Right hindlimb (tissue), 1 donor: ENCODE results near the gene SCARB2.

ENCODE experiments used
- DNase-seq: peaks from one replicate; pipeline ENCODE4 v3.0.0-alpha.2; 2018

The SCARB2 gene

DNA sequence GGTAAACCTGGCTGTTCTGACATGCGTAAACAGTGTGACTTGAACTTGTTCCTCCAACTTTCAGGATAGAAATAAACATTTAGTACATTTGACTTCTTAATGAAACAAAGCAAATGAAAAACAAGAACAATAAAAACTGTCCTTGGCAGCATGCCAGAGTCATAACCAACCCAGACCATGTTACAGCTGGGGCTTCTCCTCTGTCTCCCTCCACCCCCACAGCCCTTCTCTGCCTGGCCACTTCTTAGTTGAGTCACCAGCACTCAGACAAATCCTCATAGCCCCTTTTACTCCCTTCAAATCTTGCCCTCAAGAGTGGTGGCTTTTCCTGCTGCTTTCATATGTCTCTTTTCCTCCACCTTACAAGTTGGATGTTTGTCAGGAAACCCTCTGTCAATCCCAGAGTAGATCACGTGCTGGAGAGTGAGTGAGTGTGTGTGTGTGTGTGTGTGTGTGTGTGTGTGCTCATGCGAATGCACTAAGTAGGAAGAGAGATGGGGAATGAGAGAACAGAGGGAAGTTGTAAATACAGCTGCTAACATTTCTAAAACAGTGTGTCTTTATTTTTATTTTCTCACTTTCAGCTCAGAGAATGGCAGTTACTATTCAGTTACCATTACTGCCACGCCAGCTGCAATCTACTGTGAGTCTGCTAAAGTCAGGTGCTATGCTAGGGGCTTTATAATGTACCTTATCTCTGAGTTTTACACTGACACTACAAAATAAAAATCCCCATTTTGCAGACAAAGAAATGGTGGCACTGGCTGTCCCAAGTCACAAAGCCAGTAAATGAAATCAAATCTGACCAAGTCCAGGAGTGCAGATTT, 15.0 kb downstream of the SCARB2 start:
- DNase-seq = peak; percentile 67

DNA sequence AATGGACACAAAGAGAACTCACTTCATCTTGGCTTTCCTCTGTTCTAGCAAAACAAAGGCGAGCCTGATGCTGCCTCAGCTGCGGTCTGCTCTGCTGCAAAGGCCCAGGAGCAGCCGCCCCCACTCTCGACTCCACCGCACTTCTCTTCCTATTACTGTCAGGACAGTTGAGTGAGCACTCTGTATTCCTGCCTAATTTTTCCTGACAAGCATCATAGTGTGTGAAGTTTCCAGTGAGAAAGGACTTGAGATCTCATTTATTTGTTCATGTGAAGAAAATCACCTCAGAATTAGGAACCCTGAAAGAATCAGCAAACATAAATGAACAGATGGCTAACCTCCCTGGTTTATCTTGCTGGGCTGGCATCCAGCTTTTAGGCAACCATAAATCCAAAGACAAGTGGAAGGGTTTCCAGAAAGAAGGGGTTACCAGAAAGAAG, 15.6 kb downstream of the SCARB2 start:
- DNase-seq = peak; percentile 64

DNA sequence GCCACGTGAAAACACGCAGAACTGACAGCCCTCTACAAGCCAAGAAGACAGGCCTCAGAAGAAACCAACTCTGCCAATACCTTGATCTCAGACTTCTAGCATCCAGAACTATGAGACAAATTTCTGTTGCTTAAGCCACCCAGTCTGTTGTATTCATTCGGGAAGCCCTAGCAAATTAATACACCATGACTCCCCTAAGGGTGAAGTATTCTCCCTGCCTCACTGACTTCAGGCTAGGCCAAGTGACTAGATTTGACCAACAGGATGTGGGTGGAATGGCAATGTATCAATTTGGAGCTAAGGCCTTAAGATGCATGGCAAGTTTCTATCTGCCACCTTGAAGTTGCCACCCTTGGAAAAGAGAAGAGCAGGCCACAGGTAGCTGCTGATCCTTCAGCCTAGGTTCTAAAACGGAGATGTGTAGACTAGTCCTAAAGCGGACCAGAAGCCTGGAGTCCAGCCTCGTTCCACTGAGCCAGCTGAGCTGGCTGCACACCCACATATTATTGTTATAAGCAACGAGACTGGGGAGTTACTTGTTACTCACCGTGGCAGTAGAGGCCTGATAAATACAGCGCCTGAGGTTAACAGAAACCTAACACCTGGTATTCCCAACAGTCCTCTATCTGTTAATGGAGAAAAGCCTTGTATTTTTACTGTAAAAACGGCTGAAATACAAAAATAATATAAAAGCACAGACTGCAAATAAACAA, 16.4 kb downstream of the SCARB2 start:
- no peak for DNase-seq

DNA sequence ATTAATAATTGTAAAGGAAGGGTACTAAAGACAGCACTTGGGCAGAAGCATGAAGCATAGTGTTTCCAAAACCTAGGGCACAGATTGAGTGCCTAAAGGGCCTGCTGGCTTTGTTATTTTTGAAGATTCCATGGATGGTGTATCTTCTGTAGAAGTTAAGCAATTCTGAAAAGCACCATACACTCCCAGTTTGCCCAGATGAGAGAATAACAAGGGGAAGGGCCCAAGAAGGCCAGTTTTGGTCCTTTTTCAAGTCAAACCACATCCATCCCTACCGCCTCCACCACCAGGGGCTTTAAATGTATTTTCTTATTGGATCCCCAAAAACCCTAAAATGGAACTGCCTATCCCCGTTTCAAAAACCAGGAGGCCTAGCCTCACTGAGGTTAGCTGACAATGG, 17.2 kb downstream of the SCARB2 start:
- no peak for DNase-seq

DNA sequence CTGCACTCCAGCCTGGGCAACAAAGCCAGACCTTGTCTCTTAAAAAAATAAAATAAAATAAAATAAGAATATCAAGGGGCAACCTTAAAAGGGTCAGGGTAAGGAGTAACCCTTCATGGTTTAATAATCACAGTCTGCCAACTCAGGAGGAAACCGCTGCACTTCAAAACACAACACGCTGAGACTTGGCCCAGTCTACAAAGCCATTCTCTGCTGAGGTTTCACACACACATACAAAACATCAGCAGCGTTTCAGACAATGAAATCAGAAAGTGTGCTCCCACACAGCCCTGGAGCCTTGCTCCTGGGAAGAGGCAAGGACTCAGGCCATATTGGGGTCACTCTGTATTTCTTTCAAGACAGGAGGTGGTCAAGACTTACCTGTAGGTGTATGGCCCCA, 18.3 kb downstream of the SCARB2 start:
- no peak for DNase-seq

DNA sequence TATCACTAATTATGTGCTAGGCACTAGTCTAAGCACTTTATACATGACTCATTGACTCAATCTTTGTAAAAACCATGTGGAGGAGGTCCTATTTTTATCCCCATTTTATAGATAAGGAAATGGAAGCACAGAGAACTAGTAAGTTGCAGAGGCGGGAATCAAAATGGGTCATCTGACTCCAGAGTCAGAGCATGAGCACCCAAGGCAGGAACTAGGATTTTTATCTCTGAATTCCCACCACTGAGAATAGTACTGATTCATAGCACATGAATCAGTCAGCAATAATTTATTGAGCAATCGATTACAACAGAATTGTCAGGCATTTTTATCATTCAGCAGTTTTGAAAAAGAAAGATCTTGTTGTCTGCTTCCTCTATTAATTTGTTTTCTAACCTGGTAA, 19.3 kb downstream of the SCARB2 start:
- DNase-seq = no peak

DNA sequence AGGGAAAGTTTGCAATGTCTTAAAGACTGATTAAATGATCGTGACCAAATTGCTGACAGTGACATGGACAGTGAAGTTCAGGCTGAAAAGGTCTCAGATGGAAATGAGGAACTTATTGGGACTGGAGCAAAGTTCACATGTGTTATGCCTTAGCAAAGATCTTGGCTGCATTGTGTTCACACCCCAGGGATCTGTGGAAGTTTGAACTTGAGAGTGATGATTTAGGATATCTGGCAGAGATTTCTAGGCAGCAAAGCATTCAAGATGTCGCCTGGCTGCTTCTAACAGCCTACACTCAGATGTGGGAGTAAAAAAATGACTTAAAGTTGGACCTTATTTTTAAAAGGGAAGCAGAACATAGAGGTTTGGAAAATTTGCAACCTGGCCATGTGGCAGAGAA, 21.4 kb downstream of the SCARB2 start:
- DNase-seq = no peak

DNA sequence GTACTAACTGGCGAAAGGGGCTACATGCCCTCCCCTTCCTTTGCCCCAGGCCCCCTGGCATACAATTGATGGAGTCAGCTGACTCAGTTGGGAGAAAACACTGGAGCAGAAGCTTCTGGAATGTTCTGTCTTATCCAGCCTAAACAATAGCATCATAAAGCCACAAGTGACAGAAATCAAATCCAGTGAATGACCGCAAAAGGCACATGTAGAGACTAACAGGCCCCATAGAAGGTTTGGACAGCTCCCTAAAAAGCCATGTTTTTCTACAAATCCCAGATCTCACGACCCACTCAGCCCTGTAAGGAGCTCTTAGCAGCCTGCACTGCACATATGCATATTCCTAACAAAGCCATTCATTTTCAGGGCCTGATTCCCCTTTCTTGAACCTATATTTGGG, 25.1 kb downstream of the SCARB2 start:
- DNase-seq = no peak

DNA sequence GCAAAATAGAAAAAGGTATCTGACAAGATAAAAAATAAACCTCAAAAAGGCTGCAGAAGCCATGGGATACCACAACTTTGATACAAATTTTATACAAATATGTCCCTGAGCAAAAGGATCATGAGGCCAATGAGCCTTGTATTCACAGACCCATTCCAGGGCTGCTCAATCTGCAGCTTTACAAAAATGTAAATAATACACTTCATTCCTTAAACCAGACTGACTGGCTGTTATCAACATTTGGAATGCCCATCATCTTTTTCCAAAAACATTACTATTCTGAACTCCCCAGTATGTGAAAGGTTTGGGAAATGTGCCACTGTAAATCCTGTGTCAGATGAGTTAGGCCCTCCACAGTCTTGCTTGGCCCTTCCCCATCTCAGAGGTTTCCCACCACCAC, 25.5 kb downstream of the SCARB2 start:
- DNase-seq = no peak

DNA sequence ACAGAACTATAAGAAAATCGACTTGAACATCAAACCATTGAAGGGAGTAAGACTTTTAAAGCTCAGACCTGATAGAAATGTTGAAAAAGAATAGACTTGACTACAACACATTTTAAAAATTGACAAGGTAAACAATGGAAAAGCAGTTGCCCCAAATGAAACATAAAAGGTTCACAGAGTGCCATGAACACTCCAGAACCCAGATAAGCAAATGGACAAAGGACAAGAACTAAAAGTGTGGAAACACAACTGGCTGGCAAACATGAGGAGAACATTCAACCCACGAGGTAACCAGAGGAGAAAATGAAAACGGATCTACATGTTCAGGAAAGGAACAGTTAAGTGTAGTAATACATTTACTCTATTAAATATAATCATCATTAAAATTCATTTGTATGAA, 26.5 kb downstream of the SCARB2 start:
- no peak for DNase-seq

DNA sequence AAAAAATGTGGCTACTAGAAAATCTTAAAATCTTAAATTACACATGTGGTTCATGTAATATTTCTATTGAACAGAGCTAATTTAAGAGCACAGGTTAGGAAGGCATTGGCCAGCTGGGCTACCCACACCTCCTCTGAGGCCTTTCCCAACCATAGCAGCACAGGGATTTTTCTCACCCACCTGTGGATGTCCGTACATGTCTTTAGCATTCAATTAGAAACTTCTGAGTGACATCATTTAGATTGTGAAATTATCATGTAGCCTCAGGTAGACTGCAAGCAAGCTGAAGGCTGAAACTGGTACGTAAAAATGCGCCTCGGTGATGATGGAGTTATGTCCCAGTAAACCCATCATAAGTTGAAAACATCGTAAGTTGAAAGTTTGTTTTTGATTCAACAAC, 31.2 kb downstream of the SCARB2 start:
- no peak for DNase-seq

DNA sequence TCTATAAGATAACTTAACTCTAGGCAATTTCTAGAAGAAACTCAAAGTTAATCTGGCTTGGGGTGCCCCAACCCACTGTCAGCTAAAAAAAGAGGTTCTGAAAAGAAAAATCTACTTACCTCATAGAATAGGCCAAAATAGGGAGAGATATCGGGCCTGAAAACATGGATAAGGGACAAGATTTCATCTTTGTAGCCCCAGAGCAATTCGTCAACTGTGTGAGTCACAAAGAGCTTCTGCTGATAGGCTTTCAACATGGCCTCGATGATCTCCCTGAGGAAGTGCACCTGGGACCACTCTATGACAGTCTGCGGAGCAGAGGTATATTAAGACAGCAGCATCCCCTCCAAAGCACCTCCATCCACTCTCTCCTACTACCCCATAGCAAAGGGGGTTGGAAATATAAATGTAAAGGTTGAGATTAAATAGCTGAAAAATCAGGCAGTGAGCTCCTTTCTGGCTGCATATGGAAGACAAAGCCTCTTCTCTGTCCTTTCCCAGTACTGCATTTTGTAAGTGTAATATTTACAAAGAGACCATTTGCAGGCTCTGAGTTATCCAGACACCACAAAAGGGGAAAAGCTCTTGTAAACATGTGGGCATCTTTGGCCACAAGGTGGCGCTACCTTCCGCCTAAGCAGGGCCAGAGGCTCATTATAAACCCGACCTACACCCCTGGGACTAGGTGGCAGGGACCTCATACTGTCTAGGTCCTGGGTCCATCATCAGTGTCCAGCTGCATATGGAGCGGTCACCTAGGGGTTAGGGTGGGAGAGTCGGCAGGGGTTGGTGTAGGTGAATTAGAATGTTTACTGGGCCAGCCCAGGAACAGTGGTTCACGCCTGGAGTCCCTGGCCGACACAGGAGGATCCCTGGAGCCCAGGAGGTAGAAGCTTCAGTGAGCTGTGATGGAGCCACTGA, 34.0 kb downstream of the SCARB2 start:
- peak; percentile 67 for DNase-seq

DNA sequence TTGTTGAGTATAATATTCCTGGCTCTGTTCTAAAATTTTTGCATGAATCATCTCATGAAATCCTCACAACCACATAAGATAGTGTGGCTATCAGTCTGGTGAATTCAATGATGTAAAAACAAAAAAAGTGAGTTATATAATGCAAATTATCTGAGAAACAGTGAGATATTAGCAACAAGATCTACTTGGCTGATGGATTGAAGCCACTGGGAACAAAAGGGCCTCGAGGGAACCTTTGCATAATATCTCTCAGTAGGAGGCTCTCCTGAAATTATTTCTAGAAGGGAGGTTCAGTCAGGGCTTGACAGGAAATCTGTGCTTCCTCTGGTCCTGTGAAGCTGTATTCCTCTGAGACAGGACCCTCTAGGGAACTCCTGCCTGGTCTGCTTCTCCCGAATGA, 35.3 kb downstream of the SCARB2 start:
- no peak for DNase-seq

DNA sequence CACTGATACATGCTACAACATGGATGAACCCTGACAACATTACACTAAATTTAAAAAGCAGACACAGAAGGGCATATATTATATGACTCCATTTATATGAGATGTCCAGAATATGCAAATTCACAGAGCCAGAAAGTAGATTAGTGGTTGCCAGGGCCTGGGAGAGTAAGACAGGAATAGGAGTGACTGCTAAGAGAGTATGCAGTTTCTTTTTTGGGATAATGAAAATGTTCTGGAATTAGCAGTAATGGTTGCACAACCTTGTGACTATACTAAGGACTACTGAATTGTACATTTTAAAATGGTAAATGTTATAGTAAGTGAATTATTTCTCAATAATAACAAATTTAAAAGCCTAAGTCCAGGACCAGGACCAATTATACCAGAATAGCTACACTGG, 35.9 kb downstream of the SCARB2 start:
- DNase-seq = no peak

DNA sequence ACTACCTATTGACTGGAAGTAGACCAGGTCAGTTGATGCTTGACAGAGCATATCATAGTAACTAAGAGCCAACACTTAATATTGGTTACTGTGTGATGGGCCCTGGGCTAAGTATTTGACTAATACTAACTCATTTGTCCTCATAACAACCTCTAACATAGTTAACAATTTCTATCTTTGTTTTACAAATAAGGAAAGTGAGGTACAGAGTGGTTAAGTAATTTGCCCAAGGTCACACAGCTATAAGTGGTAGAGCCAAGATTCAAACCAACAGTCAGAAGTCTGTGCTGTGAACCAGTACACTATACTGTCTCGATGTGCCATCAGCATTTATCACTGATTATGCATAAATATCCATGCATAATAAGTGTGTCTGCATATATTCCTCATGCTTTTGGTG, 38.3 kb downstream of the SCARB2 start:
- DNase-seq = no peak

DNA sequence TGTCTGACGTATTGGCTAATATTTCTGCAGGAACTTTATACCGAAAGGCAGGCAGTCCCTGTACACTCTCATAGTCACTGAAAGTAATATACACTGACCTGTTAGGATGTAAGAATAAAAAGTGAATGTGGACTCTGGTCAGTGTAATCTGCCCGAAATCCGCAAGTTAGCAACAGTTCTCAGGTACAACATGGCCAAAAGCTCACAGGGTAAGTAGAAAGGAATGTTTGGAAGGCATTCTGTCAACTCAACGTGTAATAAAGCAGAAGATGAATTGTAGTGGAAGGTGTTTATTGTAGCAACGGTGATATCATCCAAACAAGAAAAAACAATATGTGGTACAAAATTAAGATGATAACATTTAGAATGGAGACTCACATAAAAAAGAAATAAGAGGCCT, 39.4 kb downstream of the SCARB2 start:
- no peak for DNase-seq

DNA sequence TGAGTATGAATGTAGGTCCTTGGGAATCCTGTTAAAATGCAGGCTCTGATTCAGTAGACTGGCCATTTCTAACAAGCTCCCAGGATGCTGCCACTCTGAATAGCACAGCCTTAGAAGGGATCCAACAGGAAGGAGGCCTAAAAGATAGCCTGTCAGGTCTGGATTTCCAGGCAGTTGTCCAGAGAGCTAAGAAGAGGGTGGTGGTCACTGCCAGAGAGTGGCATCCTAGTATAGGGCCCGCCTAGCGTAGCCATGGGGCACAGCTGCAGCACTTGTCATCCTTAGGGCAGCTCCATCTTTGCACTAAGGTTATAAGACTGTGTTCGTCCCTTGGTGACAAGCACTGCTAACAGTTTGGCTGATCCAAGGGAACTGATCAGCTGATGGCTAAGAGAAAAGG, 44.9 kb downstream of the SCARB2 start:
- no peak for DNase-seq

DNA sequence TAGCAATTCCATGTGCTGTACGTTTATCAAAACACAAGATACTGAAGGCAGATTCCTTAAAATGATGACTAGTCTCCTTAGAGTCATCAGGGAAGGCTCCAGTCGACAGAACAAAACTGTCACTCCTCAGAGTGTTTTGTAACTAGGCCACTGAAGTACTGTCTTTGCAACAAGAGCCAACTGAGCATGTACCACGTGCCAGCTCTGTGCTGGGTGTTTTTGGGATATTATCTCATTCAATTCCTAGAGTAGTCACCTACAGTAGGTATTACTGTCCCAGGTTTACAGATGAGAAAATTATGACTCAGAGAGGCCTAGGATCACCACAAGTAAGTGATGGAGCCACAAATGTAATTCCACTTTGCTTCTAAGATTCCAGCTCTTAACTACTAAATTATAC, 47.1 kb downstream of the SCARB2 start:
- no peak for DNase-seq

DNA sequence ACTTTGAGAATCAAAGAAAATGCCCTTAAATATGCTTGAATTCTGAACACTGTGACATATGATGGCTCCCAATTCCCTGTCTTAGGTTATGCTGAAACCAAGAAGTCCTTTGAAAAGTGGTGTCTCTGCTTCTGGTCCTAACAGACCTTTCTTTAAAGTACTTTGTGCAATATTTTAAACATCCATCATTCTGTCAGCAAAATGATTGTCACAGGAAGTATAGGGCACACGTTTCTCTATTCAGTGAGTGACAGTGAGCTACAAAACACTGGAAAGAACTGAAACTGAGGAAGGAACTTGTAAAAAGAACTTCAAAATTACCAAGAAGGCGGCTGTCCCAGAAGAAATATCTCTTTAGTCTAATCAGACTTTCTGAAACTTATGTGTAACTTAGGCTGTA, 53.3 kb downstream of the SCARB2 start:
- no peak for DNase-seq

DNA sequence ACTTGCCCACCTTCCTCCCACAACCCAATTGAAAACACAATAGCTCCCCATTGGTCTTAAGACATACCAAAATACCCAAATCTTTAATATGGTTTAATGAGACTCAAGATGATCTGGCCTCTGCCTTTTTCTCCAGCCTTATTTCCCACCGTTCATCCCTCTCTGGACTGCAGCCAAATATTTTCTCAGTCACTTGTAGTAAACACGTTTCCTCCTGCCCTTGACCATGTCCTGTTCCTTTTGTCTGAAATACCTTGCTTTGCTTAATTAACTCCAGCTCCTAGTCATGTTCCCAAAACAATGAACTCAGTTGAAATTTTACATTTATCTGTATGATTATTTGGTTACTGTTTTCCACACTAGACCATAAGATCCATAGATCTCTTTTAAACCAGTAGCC, 57.0 kb downstream of the SCARB2 start:
- no peak for DNase-seq

DNA sequence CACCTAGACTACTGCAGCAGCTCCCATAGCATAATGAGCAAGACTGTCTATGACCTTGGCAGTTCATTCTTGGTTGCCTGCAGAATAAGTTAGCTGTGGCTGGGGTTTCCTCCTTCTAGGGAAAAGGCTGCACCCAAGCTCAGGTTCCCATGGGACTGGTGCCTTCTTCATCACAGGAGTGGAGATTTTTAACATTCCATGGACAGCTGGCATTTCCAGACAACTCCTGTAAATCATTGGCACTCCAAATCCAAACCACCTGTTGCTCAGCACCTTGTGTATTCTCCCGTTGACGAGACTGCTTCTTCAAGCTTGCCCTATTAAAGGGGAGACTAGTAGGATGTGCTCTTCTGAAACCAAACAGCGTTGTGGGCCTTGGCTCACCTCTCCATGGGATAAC, 57.6 kb downstream of the SCARB2 start:
- no peak for DNase-seq

DNA sequence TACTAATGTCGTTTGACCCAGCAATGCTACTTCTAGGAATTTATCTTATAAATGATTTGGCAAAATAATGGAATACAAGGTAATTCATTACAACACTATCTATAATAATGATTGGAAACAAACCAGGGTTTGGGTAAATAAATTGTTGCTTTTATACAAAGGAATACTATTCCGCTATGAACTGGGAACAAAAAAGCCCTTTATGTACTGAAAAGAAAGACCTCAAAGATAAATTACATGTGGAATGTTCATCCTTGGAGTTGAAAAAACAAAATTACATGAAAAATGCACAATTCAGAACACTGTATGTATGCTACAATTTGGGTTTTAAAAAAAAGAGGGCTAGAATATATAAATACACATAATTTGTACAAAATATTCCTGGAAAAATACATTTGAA, 60.3 kb downstream of the SCARB2 start:
- DNase-seq = no peak

DNA sequence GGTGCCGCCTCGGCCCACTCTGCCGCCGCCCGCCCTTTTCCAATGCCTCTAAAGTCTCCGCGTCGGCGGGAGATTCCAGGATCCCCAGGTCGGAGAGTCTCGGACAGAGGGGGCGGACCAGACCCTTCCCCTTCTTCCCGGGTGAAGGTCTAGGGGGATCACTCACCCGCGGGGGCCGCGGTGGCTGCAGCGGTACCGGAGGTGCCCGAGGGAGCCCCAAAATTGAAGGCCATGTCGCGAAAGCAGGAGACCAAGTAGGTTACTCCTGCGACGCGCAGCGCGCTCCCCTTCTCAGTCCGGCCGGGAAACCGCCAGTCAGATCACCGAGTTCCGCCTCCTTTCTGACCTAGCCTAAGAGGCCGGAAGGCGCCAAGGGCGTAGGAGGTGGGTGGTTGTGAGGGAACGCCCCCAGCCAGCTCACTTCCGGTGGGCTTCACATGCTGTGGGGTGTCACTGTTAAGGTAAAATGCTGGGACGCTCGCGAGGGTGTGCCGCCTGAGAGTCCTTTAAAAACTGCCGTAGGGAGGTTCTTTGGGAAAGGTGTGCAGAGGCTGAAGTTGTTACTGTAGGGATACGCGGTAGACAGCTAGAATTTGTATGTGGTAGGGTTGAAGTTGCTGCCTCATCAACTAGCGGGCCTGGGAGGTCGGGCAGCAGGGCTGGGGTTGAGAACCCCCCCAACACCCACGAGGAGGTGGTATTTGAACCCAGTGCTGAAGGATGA, 65.3 kb downstream of the SCARB2 start, which contains the start of gene NUP54:
NUP54 (minus strand) TSS at position 256 of the 724 bp plus-strand sequence; CDS start at position 233, 23 bp downstream.
- peak; percentile 97 for DNase-seq
